ENCODE data around the gene COL4A2.

DNA sequence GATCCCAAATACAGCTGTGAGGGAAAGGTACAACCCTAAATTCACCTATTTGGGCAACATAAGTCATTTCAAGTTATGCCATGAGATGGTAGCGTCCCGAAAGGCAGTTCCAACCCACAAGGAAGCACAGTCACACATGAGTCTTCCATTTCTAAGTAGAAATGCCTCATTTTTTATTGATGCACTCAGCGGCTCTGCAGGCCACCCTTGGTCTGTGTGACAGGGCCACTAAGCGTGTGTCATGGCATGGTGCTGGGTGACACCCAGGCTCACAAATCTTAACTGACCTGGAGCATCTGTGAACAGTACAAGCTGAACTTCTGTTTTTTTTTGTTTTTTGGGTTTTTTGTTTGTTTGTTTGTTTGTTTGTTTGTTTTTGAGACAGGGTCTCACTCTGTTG is 239.3 kb downstream of the COL4A2 start:
- TF ChIP-seq POLR2A (IDR thresholded peaks at IDR 0.05) (no peak), CTCF (IDR thresholded peaks at IDR 0.05 in 4 of 5, conservative IDR thresholded peaks at IDR 0.05 in 1 of 5) (no peak)
